HEK293T (cell line): Measurements from ENCODE around the gene C1QTNF8.

Source experiments
- ARNT ChIP-seq: fragments of 450-650 bp; IDR thresholded peaks from 2 replicates; pipeline ENCODE4 v1.6.1; 2017; ENCODE audit warnings: mild to moderate bottlenecking
- BHLHE40 ChIP-seq: fragments of 450-650 bp; IDR thresholded peaks from 2 replicates; pipeline ENCODE4 v1.6.1; 2016; ENCODE audit warnings: mild to moderate bottlenecking, moderate library complexity, borderline replicate concordance
- FOXK2 ChIP-seq: fragments of 450-650 bp; IDR thresholded peaks from 2 replicates; pipeline ENCODE4 v1.6.1; 2016; ENCODE audit warnings: mild to moderate bottlenecking
- FOXM1 ChIP-seq: fragments of 450-650 bp; IDR thresholded peaks from 2 replicates; pipeline ENCODE4 v1.6.1; 2017; ENCODE audit warnings: mild to moderate bottlenecking, borderline replicate concordance
- L3MBTL2 ChIP-seq: fragments of 450-650 bp; conservative IDR thresholded peaks from 2 replicates; pipeline ENCODE4 v1.6.1; 2016; ENCODE audit warnings: mild to moderate bottlenecking
- LEF1 ChIP-seq: fragments of 450-650 bp; IDR thresholded peaks from 2 replicates; pipeline ENCODE4 v1.6.1; 2017; ENCODE audit warnings: mild to moderate bottlenecking, borderline replicate concordance
- NFRKB ChIP-seq: fragments of 450-650 bp; IDR thresholded peaks from 2 replicates; pipeline ENCODE4 v1.6.1; 2016; ENCODE audit warnings: mild to moderate bottlenecking, moderate library complexity
- SUZ12 ChIP-seq: fragments of 450-650 bp; IDR thresholded peaks from 2 replicates; pipeline ENCODE4 v1.6.1; 2016; ENCODE audit warnings: mild to moderate bottlenecking

- TF ChIP-seq LEF1 (no peak), FOXK2 (no peak), ARNT (no peak), BHLHE40 (no peak), L3MBTL2 (no peak), NFRKB (no peak), SUZ12 (no peak), FOXM1 (no peak)
Observed at GRCh38 chr16:1059310-1059709, 36.7 kb downstream of the C1QTNF8 start.
